GM12892 (cell line): ENCODE measurements around the gene TECPR1.
A peak's percentile ranks its signal among the peaks of the same experiment; 100 is the strongest.

Source experiments
- DNase-seq: peaks from one replicate; pipeline ENCODE4 v3.0.0; 2011; ENCODE audit not compliant: insufficient read length
- FAIRE-seq: peaks from 2 replicates; lab custom pipeline; 2011; peaks lifted over from hg19 to GRCh38; lab: Jason Lieb, UNC
- POLR2A ChIP-seq: IDR thresholded peaks from 2 replicates; pipeline ENCODE4 v1.6.1; 2011; ENCODE audit warnings: low read depth, low read length, control low read depth
- POLR2AphosphoS5 ChIP-seq: IDR thresholded peaks from 2 replicates; pipeline ENCODE4 v1.6.1; 2011; ENCODE audit warnings: low read depth, low read length, control low read depth
- TAF1 ChIP-seq: IDR thresholded peaks from 2 replicates; pipeline ENCODE4 v1.6.1; 2011; ENCODE audit warnings: low read depth, mild to moderate bottlenecking, control low read depth, low read length, borderline replicate concordance

The TECPR1 gene

GRCh38 chr7:98238976-98239375, 13.1 kb downstream of the TECPR1 start:
- no peak for FAIRE-seq

GRCh38 chr7:98238076-98238475, 14.0 kb downstream of the TECPR1 start:
- FAIRE-seq = no peak
- DNase-seq = peak; percentile 9
- no peak for TF ChIP-seq POLR2AphosphoS5
- TF ChIP-seq TAF1 = no peak
- TF ChIP-seq POLR2A = no peak

More at GRCh38 chr7:98238976-98239375, 13.1 kb downstream of the TECPR1 start:
- TF ChIP-seq TAF1 = no peak
- TF ChIP-seq POLR2A = no peak
- no peak for TF ChIP-seq POLR2AphosphoS5
- DNase-seq = no peak

GRCh38 chr7:98236355-98237185, 15.5 kb downstream of the TECPR1 start:
- FAIRE-seq (no peak), DNase-seq (peak; percentile 9)
- TF ChIP-seq TAF1 (no peak), POLR2AphosphoS5 (no peak), POLR2A (no peak)

GRCh38 chr7:98235901-98236300, 16.1 kb downstream of the TECPR1 start:
- TF ChIP-seq POLR2AphosphoS5 (no peak), TAF1 (no peak), POLR2A (no peak)
- DNase-seq = no peak
- FAIRE-seq = no peak

- no peak for DNase-seq
- no peak for FAIRE-seq
- TF ChIP-seq POLR2A = no peak
- no peak for TF ChIP-seq TAF1
- TF ChIP-seq POLR2AphosphoS5 = no peak
These were observed 17.4 kb downstream of the TECPR1 start for GRCh38 chr7:98234429-98235147.

- FAIRE-seq (no peak), DNase-seq (no peak)
- TF ChIP-seq POLR2AphosphoS5 (no peak), POLR2A (no peak), TAF1 (no peak)
These were observed 18.6 kb downstream of the TECPR1 start for GRCh38 chr7:98233219-98234070.

GRCh38 chr7:98232799-98233198, 19.2 kb downstream of the TECPR1 start:
- no peak for DNase-seq
- FAIRE-seq = no peak
- TF ChIP-seq POLR2A = no peak

GRCh38 chr7:98232263-98232585, 19.8 kb downstream of the TECPR1 start:
- FAIRE-seq = no peak
- TF ChIP-seq TAF1 = no peak
- TF ChIP-seq POLR2A = no peak
- TF ChIP-seq POLR2AphosphoS5 = no peak
- no peak for DNase-seq

- no peak for TF ChIP-seq POLR2A
- no peak for TF ChIP-seq POLR2AphosphoS5
- TF ChIP-seq TAF1 = no peak
- FAIRE-seq = no peak
- DNase-seq = no peak
These were observed 20.4 kb downstream of the TECPR1 start for GRCh38 chr7:98231493-98232262.

GRCh38 chr7:98230746-98231471, 21.1 kb downstream of the TECPR1 start:
- no peak for FAIRE-seq
- no peak for TF ChIP-seq TAF1
- TF ChIP-seq POLR2AphosphoS5 = no peak
- TF ChIP-seq POLR2A = no peak
- no peak for DNase-seq
